GM12891 (cell line): Measurements from ENCODE around the gene DIS3L2.
"Not testable (repeated sequence)": the region's sequence is repeated elsewhere in the genome, so short reads cannot be mapped to it uniquely, and the experiment has no call there.

Source experiments
- DNase-seq: peaks from one replicate; pipeline ENCODE4 v3.0.0; 2011; ENCODE audit warnings: low spot score; ENCODE audit not compliant: insufficient read length
- FAIRE-seq: peaks from 2 replicates; lab custom pipeline; 2011; peaks lifted over from hg19 to GRCh38; lab: Jason Lieb, UNC
- PAX5 ChIP-seq: IDR thresholded peaks from 2 replicates; pipeline ENCODE4 v1.6.1; 2011; ENCODE audit warnings: low read length, moderate library complexity, mild to moderate bottlenecking; ENCODE audit not compliant: insufficient read depth, severe bottlenecking
- POLR2A ChIP-seq: IDR thresholded peaks from 2 replicates; pipeline ENCODE4 v1.6.1; 2011; ENCODE audit warnings: low read depth, low read length, control low read depth
- POLR2AphosphoS5 ChIP-seq: IDR thresholded peaks from 2 replicates; pipeline ENCODE4 v1.6.1; 2011; ENCODE audit warnings: low read depth, low read length, control low read depth
- POU2F2 ChIP-seq: IDR thresholded peaks from 2 replicates; pipeline ENCODE4 v1.6.1; 2011; ENCODE audit warnings: low read depth, mild to moderate bottlenecking, control low read depth, low read length, moderate library complexity
- SPI1 ChIP-seq: IDR thresholded peaks from 2 replicates; pipeline ENCODE4 v1.6.1; 2011; ENCODE audit warnings: low read depth, low read length, control low read depth
- TAF1 ChIP-seq: IDR thresholded peaks from 2 replicates; pipeline ENCODE4 v1.6.1; 2011; ENCODE audit warnings: low read depth, low read length, control low read depth

The DIS3L2 gene

GRCh38 chr2:232333361-232334135 lies 372.0 kb downstream of the DIS3L2 start:
- FAIRE-seq (no peak), DNase-seq (no peak)
- no peak for TF ChIP-seq POLR2A

GRCh38 chr2:232334136-232334884 lies 372.8 kb downstream of the DIS3L2 start:
- not testable (repeated sequence) for FAIRE-seq, DNase-seq

GRCh38 chr2:232334885-232335205 lies 373.3 kb downstream of the DIS3L2 start:
- FAIRE-seq = not testable (repeated sequence)

GRCh38 chr2:232335206-232335858 lies 373.8 kb downstream of the DIS3L2 start:
- not testable (repeated sequence) for DNase-seq
- FAIRE-seq = peak; percentile 98

More at GRCh38 chr2:232334885-232335205, 373.3 kb downstream of the DIS3L2 start:
- not testable (repeated sequence) for DNase-seq

- TF ChIP-seq PAX5 (no peak), POLR2A (no peak), POLR2AphosphoS5 (no peak), TAF1 (no peak), POU2F2 (no peak), SPI1 (no peak)
- no peak for FAIRE-seq
- no peak for DNase-seq
Observed at GRCh38 chr2:232335859-232336215, 374.3 kb downstream of the DIS3L2 start.

- TF ChIP-seq POU2F2 (no peak), POLR2A (no peak), SPI1 (no peak), PAX5 (no peak), POLR2AphosphoS5 (no peak), TAF1 (no peak)
- DNase-seq (no peak), FAIRE-seq (no peak)
Observed at GRCh38 chr2:232336241-232336736, 374.8 kb downstream of the DIS3L2 start.

- FAIRE-seq = no peak
- DNase-seq = no peak
- TF ChIP-seq TAF1 (no peak), POU2F2 (no peak), POLR2A (no peak), SPI1 (no peak), PAX5 (no peak), POLR2AphosphoS5 (no peak)
Observed at GRCh38 chr2:232336981-232337720, 375.6 kb downstream of the DIS3L2 start.

- FAIRE-seq, DNase-seq: not testable (repeated sequence)
Observed at GRCh38 chr2:232338094-232338758, 376.7 kb downstream of the DIS3L2 start.

GRCh38 chr2:232338759-232339106 lies 377.2 kb downstream of the DIS3L2 start:
- no peak for DNase-seq
- no peak for TF ChIP-seq SPI1
- TF ChIP-seq POLR2AphosphoS5 = no peak
- TF ChIP-seq POLR2A = no peak
- no peak for TF ChIP-seq TAF1
- no peak for TF ChIP-seq POU2F2
- TF ChIP-seq PAX5 = no peak
- no peak for FAIRE-seq
